GM12892 (cell line): Measurements from ENCODE around the gene PHF21A.

Source experiments
- POLR2A ChIP-seq: IDR thresholded peaks from 2 replicates; pipeline ENCODE4 v1.6.1; 2011; ENCODE audit warnings: low read depth, low read length, control low read depth
- POLR2AphosphoS5 ChIP-seq: IDR thresholded peaks from 2 replicates; pipeline ENCODE4 v1.6.1; 2011; ENCODE audit warnings: low read depth, low read length, control low read depth

DNA sequence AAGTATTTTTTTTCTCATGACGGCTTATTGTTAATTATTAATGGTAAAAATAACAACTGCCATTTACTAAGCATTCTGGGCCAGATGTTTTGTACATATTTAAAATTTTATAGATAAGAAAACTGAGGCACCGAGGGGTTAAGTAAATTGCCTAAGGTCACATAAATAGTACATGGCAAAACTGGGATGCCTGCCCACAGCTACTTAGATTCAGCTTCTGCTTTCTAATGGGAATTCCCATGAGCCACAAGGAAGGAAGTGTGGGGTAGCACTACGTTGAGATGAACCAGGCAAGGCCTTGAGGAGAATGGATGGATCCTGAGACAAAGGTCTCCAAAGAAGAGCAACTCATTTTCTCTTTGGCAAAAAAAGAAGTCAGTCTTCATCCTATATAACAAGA, 11.9 kb upstream of the PHF21A start:
- no peak for TF ChIP-seq POLR2A
- TF ChIP-seq POLR2AphosphoS5, result no peak
